IMR-90 (cell line): ENCODE results near the gene VEGFA. TPM values are rescaled to one million over a fixed set of nuclear protein-coding genes. Genes with fewer than 3 reads are reported as not detected.

Experiments used
- ATAC-seq: fragments of 200-7000 bp; cut with Tn5 transposase; 2 replicates; pipeline ENCODE4 v1.9.1; 2020; ENCODE audit warnings: low read depth, mild to moderate bottlenecking, moderate library complexity
- BruUV-seq: library from RNA; stranded (reverse); fragments of 400-500 nt; replicated peaks from 2 replicates; lab custom pipeline; 2021; lab: Mats Ljungman, UMichigan
- CTCF ChIA-PET: fragments of 300-600 bp; formaldehyde crosslinking; extraction: SDS; loops from one replicate; lab custom pipeline; 2021; ENCODE audit warnings: antibody characterized with exemption; lab: Yijun Ruan, JAX
- POLR2A ChIA-PET: fragments of 300-600 bp; sonication (Branson Sonifier 250); formaldehyde crosslinking; loops from one replicate; lab custom pipeline; 2022; ENCODE audit warnings: antibody characterized with exemption; ENCODE audit not compliant: unreplicated experiment; lab: Charles Lee
- DNase-seq: peaks from one replicate; pipeline ENCODE4 v3.0.0; 2013
- H2AFZ ChIP-seq: replicated peaks from 2 replicates; pipeline ENCODE3; 2013; ENCODE audit warnings: low read length, mild to moderate bottlenecking; ENCODE audit not compliant: poor library complexity
- H2AK5ac ChIP-seq: 2 replicates; pipeline ENCODE4 v1.6.1; 2013; ENCODE audit warnings: low read depth, low read length, inconsistent platforms
- H2AK9ac ChIP-seq: replicated peaks from 2 replicates; pipeline ENCODE3; 2013; ENCODE audit warnings: mild to moderate bottlenecking, low read depth, low read length, moderate library complexity; ENCODE audit not compliant: poor library complexity
- H2BK120ac ChIP-seq: 2 replicates; pipeline ENCODE4 v1.6.1; 2013; ENCODE audit warnings: low read depth, low read length, inconsistent platforms
- H2BK15ac ChIP-seq: 3 replicates; pipeline ENCODE4 v1.6.1; 2013; ENCODE audit warnings: low read depth, low read length, inconsistent platforms
- H2BK20ac ChIP-seq: 2 replicates; pipeline ENCODE4 v1.6.1; 2013; ENCODE audit warnings: low read depth, mild to moderate bottlenecking, inconsistent platforms, low read length, moderate library complexity
- H2BK5ac ChIP-seq: 2 replicates; pipeline ENCODE4 v1.6.1; 2013; ENCODE audit warnings: mild to moderate bottlenecking, low read depth, low read length, inconsistent platforms; ENCODE audit not compliant: poor library complexity, severe bottlenecking
- H3K14ac ChIP-seq: replicated peaks from 2 replicates; pipeline ENCODE4 v1.6.1; 2013; ENCODE audit warnings: low read depth, low read length, inconsistent platforms
- H3K18ac ChIP-seq: 2 replicates; pipeline ENCODE4 v1.6.1; 2013; ENCODE audit warnings: low read depth, low read length, control low read depth
- H3K23ac ChIP-seq: 2 replicates; pipeline ENCODE4 v1.6.1; 2013; ENCODE audit warnings: low read depth, low read length, inconsistent platforms
- H3K27ac ChIP-seq: 2 replicates; pipeline ENCODE4 v1.5.1; 2013; ENCODE audit warnings: mild to moderate bottlenecking, control low read depth, low read length; ENCODE audit not compliant: insufficient read depth
- H3K27me3 ChIP-seq: 2 replicates; pipeline ENCODE4 v1.6.1; 2013; ENCODE audit warnings: low read length; ENCODE audit not compliant: control insufficient read depth, insufficient read depth
- H3K36me3 ChIP-seq: 2 replicates; pipeline ENCODE4 v1.6.1; 2013; ENCODE audit warnings: low read length, mixed read lengths; ENCODE audit not compliant: control insufficient read depth, insufficient read depth
- H3K4ac ChIP-seq: 2 replicates; pipeline ENCODE4 v1.6.1; 2013; ENCODE audit warnings: low read depth, low read length, inconsistent platforms
- H3K4me1 ChIP-seq: 2 replicates; pipeline ENCODE4 v1.6.1; 2013; ENCODE audit warnings: low read length, mixed read lengths; ENCODE audit not compliant: control insufficient read depth, insufficient read depth
- H3K4me2 ChIP-seq: 2 replicates; pipeline ENCODE4 v1.6.1; 2013; ENCODE audit warnings: low read depth, mild to moderate bottlenecking, control low read depth, low read length, moderate library complexity
- H3K4me3 ChIP-seq: 2 replicates; pipeline ENCODE4 v1.5.1; 2013; ENCODE audit warnings: low read depth, mild to moderate bottlenecking, control low read depth, low read length, moderate library complexity; ENCODE audit not compliant: insufficient read depth
- H3K56ac ChIP-seq: 2 replicates; pipeline ENCODE4 v1.6.1; 2013; ENCODE audit warnings: low read length, inconsistent platforms; ENCODE audit not compliant: insufficient read depth; ENCODE audit errors: extremely low read depth
- H3K79me1 ChIP-seq, 2 experiments: 2 replicates each; pipeline ENCODE4 v1.6.1; 2013; ENCODE audit warnings: low read length in 2 of 2, inconsistent platforms in 1 of 2, low read depth in 1 of 2
- H3K9ac ChIP-seq: 2 replicates; pipeline ENCODE4 v1.6.1; 2013; ENCODE audit warnings: low read depth, low read length, control low read depth
- H3K9me1 ChIP-seq: 2 replicates; pipeline ENCODE4 v1.6.1; 2013; ENCODE audit warnings: low read length, inconsistent platforms; ENCODE audit not compliant: insufficient read depth
- H3K9me3 ChIP-seq: 2 replicates; pipeline ENCODE4 v1.6.1; 2013; ENCODE audit warnings: low read length; ENCODE audit not compliant: control insufficient read depth, insufficient read depth
- H4K20me1 ChIP-seq: 2 replicates; pipeline ENCODE4 v1.6.1; 2013; ENCODE audit warnings: low read length, inconsistent platforms; ENCODE audit not compliant: insufficient read depth
- H4K5ac ChIP-seq: 2 replicates; pipeline ENCODE4 v1.6.1; 2013; ENCODE audit warnings: mild to moderate bottlenecking, low read depth, low read length, control low read depth
- H4K8ac ChIP-seq, 2 experiments: 2 replicates each; pipeline ENCODE4 v1.6.1; 2013; ENCODE audit warnings: low read depth in 2 of 2, low read length in 2 of 2, control low read depth in 1 of 2, inconsistent platforms in 1 of 2
- H4K91ac ChIP-seq: 2 replicates; pipeline ENCODE4 v1.6.1; 2013; ENCODE audit warnings: low read depth, low read length, inconsistent platforms; ENCODE audit not compliant: insufficient read depth
- MAFK ChIP-seq: IDR thresholded peaks from 2 replicates; pipeline ENCODE4 v1.6.1; 2012; ENCODE audit warnings: low read depth, low read length, improper control_type of control experiment
- WGBS, 2 experiments: methylation state at CpG; one replicate each; pipeline versions ENCODE4 v1.1.5 to v1.1.7; 2013; ENCODE audit warnings: missing lambda C conversion rate in 2 of 2; ENCODE audit not compliant: insufficient read length in 1 of 2; ENCODE audit errors: extremely low coverage in 2 of 2; 5-methylcytosine and 5-hydroxymethylcytosine counted together
- dilution Hi-C: fragments of 300-500 bp; cut with HindIII; formaldehyde crosslinking; loops from one replicate; pipeline ENCODE4 v1.14.3; 2018; ENCODE audit warnings: low sequenced_read_pairs; ENCODE audit not compliant: unreplicated experiment
- in situ Hi-C: fragments of 300-500 bp; cut with MboI; formaldehyde crosslinking; loops from 3 replicates; pipeline ENCODE4 v1.14.3; 2019; ENCODE audit warnings: low sequenced_read_pairs, inconsistent platforms, mixed read lengths
- intact Hi-C: fragments of 100-400 bp; cut with micrococcal nuclease; formaldehyde crosslinking; loops from 2 replicates; pipeline ENCODE4 v1.10.0; 2022
- polyA plus RNA-seq, 3 experiments: library from polyadenylated mRNA; depleted of rRNA; stranded (reverse); fragments of >200 nt; gene quantifications; 2 replicates each; pipeline ENCODE4 v1.2.3, GENCODE V29; 2012; ENCODE audit warnings: low replicate concordance in 1 of 3
- total RNA-seq: library from RNA; depleted of rRNA; stranded (reverse); fragments of >200 nt; gene quantifications from 2 replicates; pipeline ENCODE4 v1.2.3, GENCODE V29; 2012

VEGFA gene
- total and polyA plus RNA-seq, 2 of the 4 experiments (the other 2 are of a cell fraction): 190 to 234 TPM

DNA sequence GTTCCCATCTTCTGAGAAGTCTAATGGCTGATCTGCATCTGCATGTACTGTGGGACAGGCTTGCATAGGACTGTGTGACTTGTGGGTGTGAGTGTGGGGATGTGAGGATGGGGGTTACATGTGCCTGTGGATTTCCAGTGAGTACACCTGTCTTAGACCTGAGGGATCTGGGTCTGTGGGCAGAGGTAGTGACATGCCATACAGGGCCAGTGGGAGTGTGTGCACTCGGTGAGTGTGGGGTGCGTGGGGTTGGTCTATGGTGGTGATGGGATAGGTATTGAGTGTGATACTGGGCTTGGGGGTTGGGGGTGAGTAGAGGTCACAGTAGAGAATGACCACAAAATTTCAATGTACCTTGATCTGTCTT lies 41.7 kb downstream of the VEGFA start:
- no peak overlapping the region for H3K23ac ChIP-seq
- no peak overlapping the region for H3K14ac ChIP-seq
- intact Hi-C loops (no loop called here), in situ Hi-C loops (no loop called here), dilution Hi-C loops (no loop called here)
- no peak overlapping the region for H4K8ac ChIP-seq
- H3K79me1 ChIP-seq: no peaks in the 10 kb centered on the region
- H2BK5ac ChIP-seq: no peak overlapping the region
- peaks cover 2% of the 10 kb centered on the region; the same call in 1 of the 2 replicates for H3K9me1 ChIP-seq
- no TSS peak for BruUV-seq
- H3K27ac ChIP-seq: no peak overlapping the region
- no peak overlapping the region for H2BK120ac ChIP-seq
- no peak overlapping the region for H2AK9ac ChIP-seq
- no peaks in the 10 kb centered on the region for H3K9me3 ChIP-seq
- no peak overlapping the region for H3K9ac ChIP-seq
- no peaks in the 10 kb centered on the region for H4K20me1 ChIP-seq
- H3K4me1 ChIP-seq: peaks cover 10% of the 10 kb centered on the region; the same call in 1 of the 2 replicates
- ATAC-seq (no peak), DNase-seq (no peak)
- H2AFZ ChIP-seq: no peak overlapping the region
- H3K4me3 ChIP-seq: no peak overlapping the region
- POLR2A ChIA-PET: no interaction called here
- TF ChIP-seq MAFK: no peak
- H3K56ac ChIP-seq: no peak overlapping the region
- H2BK20ac ChIP-seq: no peak overlapping the region
- no peak overlapping the region for H3K4me2 ChIP-seq
- H3K4ac ChIP-seq: no peak overlapping the region
- H4K5ac ChIP-seq: no peak overlapping the region
- no peaks in the 10 kb centered on the region for H3K27me3 ChIP-seq
- CTCF ChIA-PET: no interaction called here
- H2BK15ac ChIP-seq: no peak overlapping the region
- WGBS, 2 experiments: no CpG with 5 or more reads among the region's 2 CpGs
- H3K18ac ChIP-seq: no peak overlapping the region
- H4K91ac ChIP-seq: no peak overlapping the region
- H2AK5ac ChIP-seq: peak overlapping the region; percentile 14; the same call in 1 of the 2 replicates
- no peaks in the 10 kb centered on the region for H3K36me3 ChIP-seq
